ENCODE data around the gene SASH3. TPM values are rescaled to one million over a fixed set of nuclear protein-coding genes. Genes with fewer than 3 reads are reported as not detected.

The SASH3 gene
- total RNA-seq, 1 donor from 2014 or later = not detected

DNA sequence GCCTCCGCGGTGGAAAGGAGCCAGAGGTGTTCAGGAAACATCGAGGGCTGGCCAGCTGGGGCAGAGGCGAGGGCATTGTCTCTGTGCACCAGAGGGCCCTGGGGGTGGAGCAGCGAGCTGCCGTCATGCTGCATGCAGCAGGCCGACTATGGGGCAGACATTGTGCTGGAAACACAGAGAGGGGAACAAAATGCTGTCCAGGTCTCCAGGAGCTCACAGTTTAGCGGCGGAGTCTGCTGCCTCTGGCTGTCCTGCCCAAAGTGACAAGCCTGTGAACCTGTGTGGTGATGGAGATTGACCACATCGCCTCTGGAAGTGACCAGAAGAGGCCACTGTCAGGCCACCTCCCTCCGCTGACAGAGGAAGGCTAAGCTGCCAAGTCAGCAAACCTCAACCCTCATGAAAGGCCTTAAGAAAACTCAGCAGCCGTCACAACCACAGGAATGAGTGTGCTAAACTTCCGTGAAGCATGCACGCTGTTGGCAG lies 20.1 kb upstream of the SASH3 start:
- Mint-ChIP-seq H3K4me3 (ENCODE audit: unreplicated experiment) (no peak overlapping the region), H3K4me1 (ENCODE audit: unreplicated experiment) (peaks cover 3% of the 10 kb centered on the region), H3K9me3 (ENCODE audit: unreplicated experiment) (no peaks in the 10 kb centered on the region), H3K27me3 (ENCODE audit: unreplicated experiment) (peaks cover 5% of the 10 kb centered on the region), H3K27ac (ENCODE audit: unreplicated experiment) (no peak overlapping the region), H3K36me3 (ENCODE audit: low read depth, unreplicated experiment) (no peaks in the 10 kb centered on the region)
- DNase-seq (ENCODE audit: low spot score) = no peak
- no peak for TF ChIP-seq CTCF (IDR thresholded peaks at IDR 0.05; ENCODE audit: unreplicated experiment)

GRCh38 chrX:129760155-129760554 lies 19.6 kb upstream of the SASH3 start:
- no peak overlapping the region for H3K4me3 Mint-ChIP-seq (ENCODE audit: unreplicated experiment)
- H3K9me3 Mint-ChIP-seq (ENCODE audit: unreplicated experiment) = no peaks in the 10 kb centered on the region
- peaks cover 3% of the 10 kb centered on the region for H3K27me3 Mint-ChIP-seq (ENCODE audit: unreplicated experiment)
- no peak for TF ChIP-seq CTCF (IDR thresholded peaks at IDR 0.05; ENCODE audit: unreplicated experiment)
- no peak overlapping the region for H3K27ac Mint-ChIP-seq (ENCODE audit: unreplicated experiment)
- no peak for DNase-seq (ENCODE audit: low spot score)
- H3K36me3 Mint-ChIP-seq (ENCODE audit: low read depth, unreplicated experiment) = no peaks in the 10 kb centered on the region
- H3K4me1 Mint-ChIP-seq (ENCODE audit: unreplicated experiment) = peaks cover 3% of the 10 kb centered on the region

DNA sequence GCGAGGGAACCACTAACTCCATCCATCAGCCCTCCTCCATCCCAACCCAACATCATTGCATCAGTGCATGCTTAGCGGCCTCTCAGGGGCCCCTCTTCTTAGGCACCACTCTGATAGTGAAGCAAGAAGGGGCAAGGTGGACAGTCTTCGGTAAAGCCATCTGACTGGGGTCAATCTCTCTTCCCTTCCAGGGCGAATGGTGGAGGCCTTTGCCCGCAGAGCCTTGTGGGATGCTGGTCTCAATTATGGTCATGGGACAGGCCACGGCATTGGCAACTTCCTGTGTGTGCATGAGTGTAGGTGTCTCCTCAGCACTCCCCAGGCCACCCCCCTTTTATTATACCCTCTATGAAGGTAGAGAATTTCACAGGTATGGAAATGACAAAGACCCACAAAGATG lies 18.8 kb upstream of the SASH3 start:
- Mint-ChIP-seq H3K9me3 (ENCODE audit: unreplicated experiment) (no peaks in the 10 kb centered on the region), H3K27me3 (ENCODE audit: unreplicated experiment) (peaks cover 3% of the 10 kb centered on the region), H3K27ac (ENCODE audit: unreplicated experiment) (no peak overlapping the region), H3K4me1 (ENCODE audit: unreplicated experiment) (peaks cover 3% of the 10 kb centered on the region), H3K36me3 (ENCODE audit: low read depth, unreplicated experiment) (no peaks in the 10 kb centered on the region), H3K4me3 (ENCODE audit: unreplicated experiment) (no peak overlapping the region)
- no peak for DNase-seq (ENCODE audit: low spot score)
- no peak for TF ChIP-seq CTCF (IDR thresholded peaks at IDR 0.05; ENCODE audit: unreplicated experiment)

GRCh38 chrX:129761596-129761995 lies 18.2 kb upstream of the SASH3 start:
- H3K9me3 Mint-ChIP-seq (ENCODE audit: unreplicated experiment) = no peaks in the 10 kb centered on the region
- H3K4me3 Mint-ChIP-seq (ENCODE audit: unreplicated experiment) = no peak overlapping the region
- H3K36me3 Mint-ChIP-seq (ENCODE audit: low read depth, unreplicated experiment) = no peaks in the 10 kb centered on the region
- DNase-seq (ENCODE audit: low spot score) = no peak
- TF ChIP-seq CTCF (IDR thresholded peaks at IDR 0.05; ENCODE audit: unreplicated experiment) = no peak
- H3K27ac Mint-ChIP-seq (ENCODE audit: unreplicated experiment) = no peak overlapping the region
- H3K27me3 Mint-ChIP-seq (ENCODE audit: unreplicated experiment) = peaks cover 3% of the 10 kb centered on the region
- peaks cover 3% of the 10 kb centered on the region for H3K4me1 Mint-ChIP-seq (ENCODE audit: unreplicated experiment)

- Mint-ChIP-seq H3K36me3 (ENCODE audit: low read depth, unreplicated experiment) (no peaks in the 10 kb centered on the region), H3K4me1 (ENCODE audit: unreplicated experiment) (peaks cover 3% of the 10 kb centered on the region), H3K27me3 (ENCODE audit: unreplicated experiment) (peaks cover 3% of the 10 kb centered on the region), H3K27ac (ENCODE audit: unreplicated experiment) (no peak overlapping the region), H3K9me3 (ENCODE audit: unreplicated experiment) (no peaks in the 10 kb centered on the region), H3K4me3 (ENCODE audit: unreplicated experiment) (no peak overlapping the region)
- DNase-seq (ENCODE audit: low spot score) = no peak
- no peak for TF ChIP-seq CTCF (IDR thresholded peaks at IDR 0.05; ENCODE audit: unreplicated experiment)
Observed at GRCh38 chrX:129762448-129762847, 17.3 kb upstream of the SASH3 start.
